Smooth muscle cell (in vitro differentiated cells): ENCODE results near the gene TEAD2. TPM values are rescaled to one million over a fixed set of nuclear protein-coding genes. Genes with fewer than 3 reads are reported as not detected.

ENCODE experiments used
- DNase-seq: peaks from one replicate; lab custom pipeline; 2025; ENCODE audit not compliant: unreplicated experiment; lab: John Stamatoyannopoulos, UW
- H2AFZ ChIP-seq: fragments of 200-600 bp; sonication (generic); 2 replicates; pipeline ENCODE4 v1.6.0; 2016; ENCODE audit warnings: antibody characterized with exemption, low read depth, mild to moderate bottlenecking
- H3F3A ChIP-seq: fragments of 200-600 bp; sonication (generic); 2 replicates; pipeline ENCODE4 v1.6.0; 2017; ENCODE audit warnings: antibody characterized with exemption, low read depth
- H3K27ac ChIP-seq: fragments of 200-600 bp; sonication (generic); 2 replicates; pipeline ENCODE4 v1.5.1; 2016; ENCODE audit warnings: low read depth, mild to moderate bottlenecking
- H3K27me3 ChIP-seq: fragments of 200-600 bp; sonication (generic); 2 replicates; pipeline ENCODE4 v1.6.1; 2016; ENCODE audit warnings: low read depth, mild to moderate bottlenecking
- H3K36me3 ChIP-seq: fragments of 200-600 bp; sonication (generic); 2 replicates; pipeline ENCODE4 v1.5.1; 2016; ENCODE audit warnings: low read depth
- H3K4me1 ChIP-seq: fragments of 200-600 bp; sonication (generic); 2 replicates; pipeline ENCODE4 v1.5.1; 2016; ENCODE audit warnings: low read depth
- H3K4me2 ChIP-seq: fragments of 200-600 bp; sonication (generic); 2 replicates; pipeline ENCODE4 v1.6.0; 2016; ENCODE audit warnings: mild to moderate bottlenecking
- H3K4me3 ChIP-seq: fragments of 200-600 bp; sonication (generic); 2 replicates; pipeline ENCODE4 v1.5.1; 2016; ENCODE audit warnings: mild to moderate bottlenecking
- H3K79me2 ChIP-seq: fragments of 200-600 bp; sonication (generic); 2 replicates; pipeline ENCODE4 v1.6.0; 2016; ENCODE audit warnings: low read depth, mild to moderate bottlenecking
- H3K9ac ChIP-seq: fragments of 200-600 bp; sonication (generic); 2 replicates; pipeline ENCODE4 v1.6.0; 2016; ENCODE audit warnings: low read depth
- H3K9me3 ChIP-seq: fragments of 200-600 bp; sonication (generic); replicated peaks from 2 replicates; pipeline ENCODE4 v1.5.1; 2016; ENCODE audit warnings: low read depth
- H4K20me1 ChIP-seq: fragments of 200-600 bp; sonication (generic); 2 replicates; pipeline ENCODE4 v1.6.0; 2016; ENCODE audit warnings: low read depth
- CTCF ChIP-seq: fragments of 200-600 bp; sonication (generic); IDR thresholded peaks from 2 replicates; pipeline ENCODE4 v1.5.1; 2017; ENCODE audit warnings: borderline replicate concordance, mild to moderate bottlenecking, antibody characterized with exemption; ENCODE audit not compliant: insufficient read depth, poor library complexity, severe bottlenecking
- WGBS: methylation state at CpG from one replicate; pipeline ENCODE4 v1.1.7; 2016; ENCODE audit warnings: low lambda C conversion rate; 5-methylcytosine and 5-hydroxymethylcytosine counted together
- polyA plus RNA-seq: library from polyadenylated mRNA; unstranded; fragments of >200 nt; fragmentation: Nextera tagmentation; extraction: Ambion mirVana; gene quantifications from 2 replicates; pipeline ENCODE4 v1.2.1, GENCODE V29; 2016
- total RNA-seq: library from RNA; depleted of rRNA; stranded (reverse); fragments of >200 nt; gene quantifications from 2 replicates; pipeline ENCODE4 v1.2.3, GENCODE V29; 2014

Gene TEAD2
- total and polyA plus RNA-seq, 2 experiments from 2014 or later, result 58.5 to 71.8 TPM

- H3K27ac ChIP-seq, result no peak overlapping the region
- 78% methylated on average over 8 of the region's 8 CpGs for WGBS
- H4K20me1 ChIP-seq, result no peaks in the 10 kb centered on the region
- no peak overlapping the region for H3K4me3 ChIP-seq
- TF ChIP-seq CTCF, result no peak
- H2AFZ ChIP-seq, result no peak overlapping the region
- no peak for DNase-seq
- H3K27me3 ChIP-seq, result no peaks in the 10 kb centered on the region
- no peaks in the 10 kb centered on the region for H3K9me3 ChIP-seq
- no peaks in the 10 kb centered on the region for H3F3A ChIP-seq
- no peak overlapping the region for H3K9ac ChIP-seq
- no peaks in the 10 kb centered on the region for H3K79me2 ChIP-seq
- no peaks in the 10 kb centered on the region for H3K36me3 ChIP-seq
- H3K4me1 ChIP-seq, result peaks cover 8% of the 10 kb centered on the region
- no peak overlapping the region for H3K4me2 ChIP-seq
Measured at GRCh38 chr19:49408816-49409440, 46.7 kb upstream of the TEAD2 start.

GRCh38 chr19:49407482-49408015 is 45.3 kb upstream of the TEAD2 start:
- no peak for DNase-seq
- peaks cover 17% of the 10 kb centered on the region for H3K4me1 ChIP-seq

DNA sequence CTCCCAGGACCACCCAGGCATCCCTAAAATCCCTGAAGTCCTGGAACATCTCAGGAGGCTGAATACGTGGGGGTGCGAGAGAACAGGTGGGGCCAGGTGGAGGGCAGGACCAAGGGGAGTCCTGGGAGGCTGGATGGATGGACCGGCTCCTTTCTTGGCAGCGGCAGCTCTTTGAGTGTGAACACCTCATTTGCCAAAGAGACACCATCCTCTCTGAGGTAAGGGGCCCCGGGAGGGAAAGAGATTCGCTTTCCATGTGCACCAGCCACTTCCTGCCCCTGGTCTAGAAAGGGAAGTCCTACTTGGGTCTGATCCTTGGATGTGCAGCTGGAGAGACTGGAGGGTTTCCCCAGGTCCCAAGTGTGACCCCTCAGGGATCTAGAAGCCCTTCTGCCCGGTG is 44.9 kb upstream of the TEAD2 start:
- Histone ChIP-seq H3K27ac (no peak overlapping the region), H4K20me1 (no peaks in the 10 kb centered on the region), H3F3A (no peaks in the 10 kb centered on the region), H3K36me3 (no peaks in the 10 kb centered on the region), H3K4me2 (no peak overlapping the region), H3K4me1 (peaks cover 17% of the 10 kb centered on the region), H3K9me3 (no peaks in the 10 kb centered on the region), H3K27me3 (no peaks in the 10 kb centered on the region), H2AFZ (no peak overlapping the region), H3K9ac (no peak overlapping the region), H3K4me3 (no peak overlapping the region), H3K79me2 (no peaks in the 10 kb centered on the region)
- TF ChIP-seq CTCF, result no peak
- DNase-seq, result no peak
- WGBS, result 93% methylated on average over 7 of the region's 7 CpGs

More at GRCh38 chr19:49407482-49408015, 45.3 kb upstream of the TEAD2 start:
- WGBS, result 97% methylated on average over 16 of the region's 16 CpGs
- no peaks in the 10 kb centered on the region for H3K9me3 ChIP-seq
- no peaks in the 10 kb centered on the region for H3K27me3 ChIP-seq
- H3F3A ChIP-seq, result no peaks in the 10 kb centered on the region
- no peak overlapping the region for H3K4me2 ChIP-seq
- no peak overlapping the region for H3K27ac ChIP-seq
- H3K36me3 ChIP-seq, result no peaks in the 10 kb centered on the region
- no peak overlapping the region for H3K4me3 ChIP-seq
- no peaks in the 10 kb centered on the region for H4K20me1 ChIP-seq
- no peaks in the 10 kb centered on the region for H3K79me2 ChIP-seq
- no peak for TF ChIP-seq CTCF
- no peak overlapping the region for H2AFZ ChIP-seq
- no peak overlapping the region for H3K9ac ChIP-seq
